H1 (cell line): ENCODE results near the gene C2CD4A. TPM values are rescaled to one million over a fixed set of nuclear protein-coding genes. Genes with fewer than 3 reads are reported as not detected.

Source experiments
- CTCF ChIA-PET: fragments of 300-600 bp; sonication (Branson Sonifier 250); formaldehyde crosslinking; loops from one replicate; lab custom pipeline; 2021; ENCODE audit not compliant: partially characterized antibody; lab: Charles Lee
- POLR2A ChIA-PET: fragments of 300-600 bp; sonication (Branson Sonifier 250); formaldehyde crosslinking; loops from one replicate; lab custom pipeline; 2021; ENCODE audit warnings: inconsistent platforms; ENCODE audit not compliant: partially characterized antibody; lab: Charles Lee
- DNase-seq, 2 experiments: peaks; one replicate each; pipeline versions ENCODE4 v3.0.0 to v3.0.0-alpha.2; 2010 to 2022; ENCODE audit warnings: low spot score in 2 of 2, low read depth in 1 of 2, mixed read lengths in 1 of 2
- FAIRE-seq: peaks from 2 replicates; lab custom pipeline; 2011; peaks lifted over from hg19 to GRCh38; lab: Jason Lieb, UNC
- H2AFZ ChIP-seq: 2 replicates; pipeline ENCODE4 v1.8.1; 2012; ENCODE audit warnings: low read length, inconsistent platforms
- H2AK5ac ChIP-seq: 2 replicates; pipeline ENCODE4 v1.6.1; 2013; ENCODE audit warnings: low read depth, low read length
- H2BK120ac ChIP-seq: replicated peaks from 2 replicates; pipeline ENCODE3; 2013; ENCODE audit warnings: low read depth, low read length, inconsistent platforms
- H2BK12ac ChIP-seq: 2 replicates; pipeline ENCODE4 v1.6.1; 2013; ENCODE audit warnings: low read depth, low read length
- H2BK15ac ChIP-seq: 2 replicates; pipeline ENCODE4 v1.6.1; 2013; ENCODE audit warnings: low read length
- H2BK20ac ChIP-seq: 2 replicates; pipeline ENCODE4 v1.6.1; 2013; ENCODE audit warnings: low read length
- H2BK5ac ChIP-seq: 2 replicates; pipeline ENCODE4 v1.6.1; 2013; ENCODE audit warnings: low read depth, low read length
- H3K14ac ChIP-seq: 2 replicates; pipeline ENCODE4 v1.6.1; 2013; ENCODE audit warnings: inconsistent platforms; ENCODE audit not compliant: insufficient read length
- H3K18ac ChIP-seq: 2 replicates; pipeline ENCODE4 v1.6.1; 2013; ENCODE audit warnings: low read length; ENCODE audit errors: extremely low read depth
- H3K23ac ChIP-seq: 2 replicates; pipeline ENCODE4 v1.6.1; 2013; ENCODE audit warnings: inconsistent platforms; ENCODE audit not compliant: insufficient read length
- H3K23me2 ChIP-seq: 2 replicates; pipeline ENCODE4 v1.6.1; 2013; ENCODE audit warnings: low read depth, low read length
- H3K27ac ChIP-seq: 2 replicates; pipeline ENCODE4 v1.6.1; 2011; ENCODE audit warnings: low read depth, low read length, inconsistent platforms
- H3K27me3 ChIP-seq, 4 experiments: replicated peaks in 1 of 4; 1 replicate in 1 of 4; 2 replicates in 3 of 4; pipeline versions ENCODE4 v1.6.1 to v1.8.1; 2011 to 2013; ENCODE audit warnings: low read length in 3 of 4, mild to moderate bottlenecking in 3 of 4, inconsistent platforms in 2 of 4, mixed read lengths in 2 of 4, moderate library complexity in 1 of 4; ENCODE audit not compliant: control insufficient read depth in 3 of 4, insufficient read depth in 3 of 4; ENCODE audit errors: extremely low read depth in 1 of 4
- H3K36me3 ChIP-seq, 4 experiments: 2 replicates each; pipeline versions ENCODE4 v1.6.1 to v1.8.1; 2011 to 2013; ENCODE audit warnings: mild to moderate bottlenecking in 4 of 4, low read length in 3 of 4, moderate library complexity in 2 of 4, control low read depth in 1 of 4, inconsistent platforms in 1 of 4; ENCODE audit not compliant: insufficient read depth in 4 of 4, control insufficient read depth in 2 of 4
- H3K4ac ChIP-seq: replicated peaks from 2 replicates; pipeline ENCODE3; 2013; ENCODE audit warnings: low read length, low read depth, mixed read lengths, inconsistent platforms; ENCODE audit not compliant: insufficient read length
- H3K4me1 ChIP-seq, 4 experiments: replicated peaks in 1 of 4; 1 replicate in 1 of 4; 2 replicates in 3 of 4; pipeline versions ENCODE4 v1.6.1 to v1.8.1; 2011 to 2013; ENCODE audit warnings: low read length in 3 of 4, inconsistent platforms in 2 of 4, mixed read lengths in 1 of 4; ENCODE audit not compliant: insufficient read depth in 4 of 4, control insufficient read depth in 3 of 4
- H3K4me2 ChIP-seq, 2 experiments: 2 replicates each; pipeline versions ENCODE4 v1.6.1 to v1.8.1; 2011 to 2013; ENCODE audit warnings: low read depth in 2 of 2, low read length in 2 of 2, control low read depth in 1 of 2, inconsistent platforms in 1 of 2, mild to moderate bottlenecking in 1 of 2; ENCODE audit not compliant: insufficient read depth in 1 of 2
- H3K4me3 ChIP-seq, 4 experiments: fragments of 200-600, 300-600 bp in 1 of 4; sonication (generic), shearing (Covaris generic), sonication (Bioruptor Twin) in 1 of 4; 2 replicates each; pipeline versions ENCODE4 v1.5.1 to v1.8.1; 2011 to 2016; ENCODE audit warnings: low read length in 4 of 4, low read depth in 3 of 4, control low read depth in 2 of 4, inconsistent platforms in 2 of 4, mild to moderate bottlenecking in 2 of 4, mixed read lengths in 1 of 4, moderate library complexity in 1 of 4; ENCODE audit not compliant: insufficient read depth in 2 of 4; ENCODE audit errors: extremely low read depth in 1 of 4
- H3K56ac ChIP-seq: replicated peaks from 2 replicates; pipeline ENCODE3; 2013; ENCODE audit warnings: low read depth, mild to moderate bottlenecking, mixed read lengths, low read length, inconsistent platforms; ENCODE audit not compliant: insufficient read length
- H3K79me1 ChIP-seq: 2 replicates; pipeline ENCODE4 v1.6.1; 2013; ENCODE audit warnings: low read depth, low read length, control low read depth
- H3K79me2 ChIP-seq, 2 experiments: 2 replicates each; pipeline versions ENCODE4 v1.6.1 to v1.8.1; 2012 to 2013; ENCODE audit warnings: low read length in 2 of 2, mild to moderate bottlenecking in 2 of 2, inconsistent platforms in 1 of 2; ENCODE audit not compliant: insufficient read depth in 2 of 2, control insufficient read depth in 1 of 2
- H3K9ac ChIP-seq, 4 experiments: replicated peaks in 1 of 4; 1 replicate in 1 of 4; 2 replicates in 3 of 4; pipeline versions ENCODE4 v1.6.1 to v1.8.1; 2011 to 2013; ENCODE audit warnings: low read depth in 3 of 4, low read length in 3 of 4, control low read depth in 2 of 4, mild to moderate bottlenecking in 2 of 4, moderate library complexity in 2 of 4, inconsistent platforms in 1 of 4; ENCODE audit errors: extremely low read depth in 1 of 4
- H3K9me3 ChIP-seq, 2 experiments: 2 replicates each; pipeline versions ENCODE4 v1.6.1 to v1.8.1; 2012 to 2013; ENCODE audit warnings: mild to moderate bottlenecking in 2 of 2, moderate library complexity in 2 of 2, control low read depth in 1 of 2, inconsistent platforms in 1 of 2, low read depth in 1 of 2, low read length in 1 of 2, mixed read lengths in 1 of 2; ENCODE audit not compliant: insufficient read depth in 2 of 2
- H4K20me1 ChIP-seq, 2 experiments: replicated peaks in 1 of 2; 2 replicates each; pipeline versions ENCODE3 to v1.8.1; 2011 to 2013; ENCODE audit warnings: inconsistent platforms in 2 of 2, low read length in 2 of 2, mild to moderate bottlenecking in 1 of 2; ENCODE audit not compliant: insufficient read depth in 2 of 2, control insufficient read depth in 1 of 2
- H4K5ac ChIP-seq: 2 replicates; pipeline ENCODE4 v1.6.1; 2013; ENCODE audit warnings: low read length, low read depth, mixed read lengths, inconsistent platforms; ENCODE audit not compliant: insufficient read length
- H4K8ac ChIP-seq: 2 replicates; pipeline ENCODE4 v1.8.0; 2013; ENCODE audit warnings: mild to moderate bottlenecking, moderate library complexity, low read length, inconsistent platforms; ENCODE audit not compliant: insufficient read depth; ENCODE audit errors: extremely low read depth
- H4K91ac ChIP-seq: replicated peaks from 2 replicates; pipeline ENCODE3; 2013; ENCODE audit warnings: low read length, mixed read lengths, inconsistent platforms; ENCODE audit not compliant: insufficient read length
- ASH2L ChIP-seq: fragments of 200-600, 300-600 bp; sonication (generic); IDR thresholded peaks from one replicate; pipeline ENCODE4 v1.7.1; 2017; ENCODE audit warnings: low read length
- CTBP2 ChIP-seq: IDR thresholded peaks from 2 replicates; pipeline ENCODE4 v1.7.0; 2011; ENCODE audit warnings: borderline replicate concordance, mild to moderate bottlenecking, moderate library complexity, mixed read lengths, low read length; ENCODE audit not compliant: insufficient read depth, insufficient read length
- JUND ChIP-seq: IDR thresholded peaks from 2 replicates; pipeline ENCODE4 v1.6.1; 2011; ENCODE audit warnings: mild to moderate bottlenecking, improper control_type of control experiment, low read length
- NANOG ChIP-seq: IDR thresholded peaks from 2 replicates; pipeline ENCODE4 v1.6.1; 2011; ENCODE audit warnings: low read length, low read depth, mild to moderate bottlenecking, inconsistent platforms; ENCODE audit not compliant: insufficient read depth, poor library complexity, severe bottlenecking
- NRF1 ChIP-seq: IDR thresholded peaks from 2 replicates; pipeline ENCODE4 v1.6.1; 2011; ENCODE audit warnings: mild to moderate bottlenecking, low read depth, low read length, improper control_type of control experiment
- TBP ChIP-seq: IDR thresholded peaks from 2 replicates; pipeline ENCODE4 v1.6.1; 2011; ENCODE audit warnings: low read depth, low read length, improper control_type of control experiment
- WGBS, 2 experiments: shearing (Covaris generic) in 1 of 2; methylation state at CpG; one replicate each; pipeline versions ENCODE4 v1.1.6 to v1.1.7; 2013 to 2015; ENCODE audit warnings: low lambda C conversion rate in 2 of 2, mixed read lengths in 2 of 2, inconsistent platforms in 1 of 2, low coverage in 1 of 2, missing lambda C conversion rate in 1 of 2; ENCODE audit not compliant: insufficient replicate concordance in 2 of 2, insufficient coverage in 1 of 2, insufficient read length in 1 of 2; ENCODE audit errors: extremely low coverage in 1 of 2, missing lambda C conversion rate in 1 of 2; 5-methylcytosine and 5-hydroxymethylcytosine counted together
- polyA plus RNA-seq, 7 experiments: library from polyadenylated mRNA; depleted of rRNA in 3 of 7; stranded (reverse) in 5 of 7; unstranded in 2 of 7; fragments of >200 nt in 5 of 7; fragments of 200-250 nt in 2 of 7; gene quantifications; 1 replicate in 5 of 7; 2 replicates in 1 of 7; 4 replicates in 1 of 7; pipeline versions ENCODE4 v1.2.1 to v1.2.3, GENCODE V29; 2011 to 2013; ENCODE audit warnings: missing spikeins in 2 of 7, mixed read lengths in 2 of 7
- total RNA-seq: library from RNA; stranded (reverse); fragmentation: NEBNext Ultra II Directional; extraction: Animal tissue kit (Norgen Biotek cat#: 25700); gene quantifications from 2 replicates; pipeline ENCODE4 v1.2.1, GENCODE V29; 2021

The C2CD4A gene
- total and polyA plus RNA-seq, 2 of the 8 experiments (the other 6 are each of a cell fraction or from before 2014, with no cell fraction given), result not detected

GRCh38 chr15:62099094-62099601, 32.4 kb downstream of the C2CD4A start:
- H3K27ac ChIP-seq, result no peak overlapping the region
- no peak overlapping the region for H3K23ac ChIP-seq
- H2AFZ ChIP-seq, result no peak overlapping the region
- DNase-seq (no peak), FAIRE-seq (no peak)
- H4K5ac ChIP-seq, result no peak overlapping the region
- H2AK5ac ChIP-seq, result no peak overlapping the region
- no peak overlapping the region for H4K8ac ChIP-seq
- H3K27me3 ChIP-seq, result no peaks in the 10 kb centered on the region
- H3K79me1 ChIP-seq, result no peaks in the 10 kb centered on the region
- no peak overlapping the region for H3K56ac ChIP-seq
- no peak overlapping the region for H4K91ac ChIP-seq
- no peak overlapping the region for H3K9ac ChIP-seq
- H3K4me3 ChIP-seq, result no peak overlapping the region
- H3K14ac ChIP-seq, result no peak overlapping the region
- ChIA-PET CTCF (interaction anchor here (0.5 to 1.1 kb wide), 2 partner anchors 13 to 20 kb away, joined by 3 read pairs; no protein-coding TSS in a partner anchor), POLR2A (interaction anchor here (1.3 kb wide), 1 partner anchor 10 kb away, joined by 3 read pairs; no protein-coding TSS in a partner anchor)
- H3K79me2 ChIP-seq, result no peaks in the 10 kb centered on the region
- H3K4ac ChIP-seq, result no peak overlapping the region
- no peak overlapping the region for H3K4me2 ChIP-seq
- no peak overlapping the region for H2BK12ac ChIP-seq
- H3K36me3 ChIP-seq, result no peaks in the 10 kb centered on the region
- H3K4me1 ChIP-seq, result no peaks in the 10 kb centered on the region
- H4K20me1 ChIP-seq, result no peaks in the 10 kb centered on the region
- H2BK20ac ChIP-seq, result no peak overlapping the region
- no peaks in the 10 kb centered on the region for H3K23me2 ChIP-seq
- no peak overlapping the region for H2BK120ac ChIP-seq
- no peak overlapping the region for H3K18ac ChIP-seq
- TF ChIP-seq CTBP2 (no peak), NRF1 (no peak), NANOG (no peak), TBP (no peak), JUND (no peak), ASH2L (no peak)
- TF ChIP-seq, all 59 proteins: peak for 0
- Histone ChIP-seq H3K9me3 (no peaks in the 10 kb centered on the region), H2BK15ac (no peak overlapping the region), H2BK5ac (no peak overlapping the region)
- WGBS, 2 experiments, result 87% methylated on average over 7 of the region's 7 CpGs; no CpG with 5 or more reads in 1 of the 2 experiments
